OCI-LY1 (cell line): ENCODE results near the gene ANKRD1.

Experiments
- H2AFZ ChIP-seq: fragments of 200-600 bp; sonication (generic), shearing (Covaris generic); 2 replicates; pipeline ENCODE4 v1.6.0; 2014; ENCODE audit warnings: antibody characterized with exemption, mild to moderate bottlenecking, low read length
- H3F3A ChIP-seq: fragments of 200-600 bp; sonication (generic), shearing (Covaris generic); 2 replicates; pipeline ENCODE4 v1.6.0; 2014; ENCODE audit warnings: mild to moderate bottlenecking, antibody characterized with exemption, low read length, moderate library complexity; ENCODE audit not compliant: insufficient read depth
- H3K27ac ChIP-seq: fragments of 200-600 bp; sonication (generic); 2 replicates; pipeline ENCODE4 v1.5.1; 2014; ENCODE audit warnings: low read length, mixed run types, mild to moderate bottlenecking, low read depth; ENCODE audit not compliant: poor library complexity, severe bottlenecking
- H3K27me3 ChIP-seq: fragments of 200-600 bp; sonication (generic); 2 replicates; pipeline ENCODE4 v1.6.0; 2014; ENCODE audit warnings: antibody characterized with exemption, mild to moderate bottlenecking, low read length, moderate library complexity; ENCODE audit not compliant: insufficient read depth
- H3K36me3 ChIP-seq: fragments of 200-600 bp; sonication (generic); 2 replicates; pipeline ENCODE4 v1.6.1; 2014; ENCODE audit warnings: mild to moderate bottlenecking, antibody characterized with exemption, low read length, moderate library complexity, mixed read lengths; ENCODE audit not compliant: insufficient read depth
- H3K4me1 ChIP-seq: fragments of 200-600 bp; sonication (generic); 2 replicates; pipeline ENCODE4 v1.5.1; 2014; ENCODE audit warnings: mild to moderate bottlenecking, low read length, moderate library complexity; ENCODE audit not compliant: insufficient read depth, severe bottlenecking
- H3K4me2 ChIP-seq: fragments of 200-600 bp; sonication (generic), shearing (Covaris generic); 2 replicates; pipeline ENCODE4 v1.6.1; 2014; ENCODE audit warnings: low read length
- H3K4me3 ChIP-seq: fragments of 200-600 bp; sonication (generic); 2 replicates; pipeline ENCODE4 v1.5.1; 2014; ENCODE audit warnings: low read length, low read depth, mild to moderate bottlenecking, mixed read lengths; ENCODE audit not compliant: poor library complexity, severe bottlenecking
- H3K79me2 ChIP-seq: fragments of 200-600 bp; shearing (Covaris generic); 2 replicates; pipeline ENCODE4 v1.6.1; 2016; ENCODE audit warnings: mixed run types, low read length, mixed read lengths; ENCODE audit not compliant: insufficient read depth
- H3K9ac ChIP-seq: fragments of 200-600 bp; sonication (generic), shearing (Covaris generic); 2 replicates; pipeline ENCODE4 v1.6.1; 2014; ENCODE audit warnings: mild to moderate bottlenecking, low read length, mixed read lengths
- H3K9me2 ChIP-seq: fragments of 200-600 bp; sonication (generic), shearing (Covaris generic); 2 replicates; pipeline ENCODE4 v1.6.1; 2014; ENCODE audit warnings: low read depth, mild to moderate bottlenecking, low read length, mixed read lengths
- H3K9me3 ChIP-seq: fragments of 200-600 bp; shearing (Covaris generic); 2 replicates; pipeline ENCODE4 v1.6.1; 2014; ENCODE audit warnings: low read length, mixed read lengths
- H4K20me1 ChIP-seq: fragments of 200-600 bp; sonication (generic), shearing (Covaris generic); 2 replicates; pipeline ENCODE4 v1.6.0; 2016; ENCODE audit warnings: mild to moderate bottlenecking, low read length; ENCODE audit not compliant: insufficient read depth
- EZH2 ChIP-seq: fragments of 200-600 bp; sonication (generic), shearing (Covaris generic); IDR thresholded peaks from 2 replicates; pipeline ENCODE4 v1.8.0; 2017; ENCODE audit warnings: borderline replicate concordance, mixed run types, mild to moderate bottlenecking, antibody characterized with exemption, low read length, moderate library complexity, mixed read lengths
- TF ChIP-seq, protein P1 (sequence below): fragments of 200-600 bp; sonication (generic), shearing (Covaris generic); IDR thresholded peaks from 2 replicates; pipeline ENCODE4 v1.5.1; 2017; ENCODE audit warnings: mild to moderate bottlenecking, antibody characterized with exemption, low read length, moderate library complexity, mixed read lengths

ANKRD1 gene

DNA sequence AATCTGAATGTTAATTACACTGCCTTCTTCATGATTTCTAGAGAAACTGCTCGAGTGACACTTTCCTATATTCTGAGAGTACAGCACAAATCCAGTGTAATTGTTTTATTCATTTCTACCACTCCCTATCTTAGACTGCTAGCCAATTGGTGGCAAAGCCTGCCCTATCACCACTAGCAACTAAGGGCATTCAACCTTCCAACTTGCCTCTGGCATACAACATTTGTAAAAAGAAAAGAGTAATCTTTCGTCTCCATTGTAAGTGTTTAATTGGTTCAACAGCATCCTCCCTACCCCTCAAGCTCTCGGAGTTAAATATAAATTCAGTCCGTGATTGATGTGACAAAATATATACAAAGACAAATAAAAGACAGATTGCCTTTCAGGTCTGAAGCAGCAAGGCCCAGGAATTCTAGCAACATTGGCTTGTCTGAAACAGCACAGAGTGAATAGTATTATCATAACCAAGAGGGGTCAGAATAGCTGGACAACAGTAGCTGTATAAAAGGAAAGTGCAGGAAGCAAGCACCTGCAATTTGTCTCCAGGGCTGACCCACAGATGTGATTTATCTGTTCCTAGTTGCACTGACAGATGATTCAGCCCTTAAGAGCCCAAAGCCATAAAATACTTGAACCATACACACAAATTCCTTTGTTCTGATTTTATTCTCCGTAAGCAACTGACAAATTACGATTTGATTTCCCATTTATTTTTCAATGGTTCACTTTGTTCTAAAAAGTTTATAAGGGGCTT is 47.6 kb upstream of the ANKRD1 start:
- TF ChIP-seq, protein P1, sequence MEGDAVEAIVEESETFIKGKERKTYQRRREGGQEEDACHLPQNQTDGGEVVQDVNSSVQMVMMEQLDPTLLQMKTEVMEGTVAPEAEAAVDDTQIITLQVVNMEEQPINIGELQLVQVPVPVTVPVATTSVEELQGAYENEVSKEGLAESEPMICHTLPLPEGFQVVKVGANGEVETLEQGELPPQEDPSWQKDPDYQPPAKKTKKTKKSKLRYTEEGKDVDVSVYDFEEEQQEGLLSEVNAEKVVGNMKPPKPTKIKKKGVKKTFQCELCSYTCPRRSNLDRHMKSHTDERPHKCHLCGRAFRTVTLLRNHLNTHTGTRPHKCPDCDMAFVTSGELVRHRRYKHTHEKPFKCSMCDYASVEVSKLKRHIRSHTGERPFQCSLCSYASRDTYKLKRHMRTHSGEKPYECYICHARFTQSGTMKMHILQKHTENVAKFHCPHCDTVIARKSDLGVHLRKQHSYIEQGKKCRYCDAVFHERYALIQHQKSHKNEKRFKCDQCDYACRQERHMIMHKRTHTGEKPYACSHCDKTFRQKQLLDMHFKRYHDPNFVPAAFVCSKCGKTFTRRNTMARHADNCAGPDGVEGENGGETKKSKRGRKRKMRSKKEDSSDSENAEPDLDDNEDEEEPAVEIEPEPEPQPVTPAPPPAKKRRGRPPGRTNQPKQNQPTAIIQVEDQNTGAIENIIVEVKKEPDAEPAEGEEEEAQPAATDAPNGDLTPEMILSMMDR: no peak
- TF ChIP-seq EZH2: no peak
- H3K27me3 ChIP-seq: no peaks in the 10 kb centered on the region
- no peak overlapping the region for H3K27ac ChIP-seq
- no peaks in the 10 kb centered on the region for H3K9me3 ChIP-seq
- no peaks in the 10 kb centered on the region for H3K79me2 ChIP-seq
- H3K36me3 ChIP-seq: no peaks in the 10 kb centered on the region
- no peak overlapping the region for H3K4me2 ChIP-seq
- H3K9me2 ChIP-seq: no peaks in the 10 kb centered on the region
- no peak overlapping the region for H3K4me3 ChIP-seq
- no peaks in the 10 kb centered on the region for H3K4me1 ChIP-seq
- no peaks in the 10 kb centered on the region for H3F3A ChIP-seq
- no peak overlapping the region for H2AFZ ChIP-seq
- H3K9ac ChIP-seq: no peak overlapping the region
- no peaks in the 10 kb centered on the region for H4K20me1 ChIP-seq

DNA sequence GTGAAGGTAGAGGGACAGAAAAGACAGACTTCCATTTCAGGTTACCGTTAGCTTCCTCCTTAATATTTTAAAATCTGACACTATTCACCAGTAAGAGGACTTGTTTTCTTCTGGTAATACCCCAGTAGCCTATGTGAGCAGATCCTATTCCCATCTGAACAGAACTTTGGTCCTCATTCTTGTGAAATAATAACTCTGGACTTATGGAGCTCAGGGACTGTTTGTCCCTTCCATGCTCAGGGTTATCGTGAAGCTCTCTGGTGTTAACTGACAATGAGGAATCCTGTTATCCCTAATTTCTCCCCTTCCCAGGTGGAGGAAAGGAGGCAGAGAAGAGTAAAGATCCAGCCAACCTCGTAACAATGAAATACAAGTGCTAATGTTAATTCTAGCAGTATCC is 47.0 kb upstream of the ANKRD1 start:
- H3K9me3 ChIP-seq: no peaks in the 10 kb centered on the region
- no peaks in the 10 kb centered on the region for H3K4me1 ChIP-seq
- no peak overlapping the region for H3K4me2 ChIP-seq
- no peak overlapping the region for H3K27ac ChIP-seq
- no peaks in the 10 kb centered on the region for H3F3A ChIP-seq
- no peak overlapping the region for H2AFZ ChIP-seq
- TF ChIP-seq EZH2: no peak
- TF ChIP-seq, protein P1: no peak
- no peaks in the 10 kb centered on the region for H3K79me2 ChIP-seq
- no peaks in the 10 kb centered on the region for H3K36me3 ChIP-seq
- no peaks in the 10 kb centered on the region for H3K27me3 ChIP-seq
- no peak overlapping the region for H3K4me3 ChIP-seq
- no peaks in the 10 kb centered on the region for H3K9me2 ChIP-seq
- H4K20me1 ChIP-seq: no peaks in the 10 kb centered on the region
- H3K9ac ChIP-seq: no peak overlapping the region

DNA sequence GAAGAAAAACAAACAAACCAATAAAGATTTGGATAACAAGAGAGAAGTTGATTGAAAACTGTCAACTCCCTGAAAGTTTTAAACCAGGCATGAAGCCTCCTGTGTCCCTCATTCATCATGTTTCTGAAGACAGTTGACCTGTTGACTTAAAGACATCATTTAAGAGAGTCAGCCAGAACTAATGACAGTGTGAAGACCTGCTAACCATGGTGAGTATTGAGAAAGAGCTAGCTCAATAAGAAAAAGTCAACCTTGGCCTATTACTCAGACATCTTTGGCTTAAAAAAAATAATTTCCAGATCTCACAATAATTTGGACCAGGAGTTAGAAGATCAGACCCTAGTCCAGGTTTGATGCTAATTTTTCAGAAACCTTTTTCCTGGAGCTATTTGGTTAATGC is 45.3 kb upstream of the ANKRD1 start:
- TF ChIP-seq, protein P1: no peak
- no peak for TF ChIP-seq EZH2
- Histone ChIP-seq H4K20me1 (no peaks in the 10 kb centered on the region), H2AFZ (no peak overlapping the region), H3F3A (no peaks in the 10 kb centered on the region), H3K27me3 (no peaks in the 10 kb centered on the region), H3K4me2 (no peak overlapping the region), H3K36me3 (no peaks in the 10 kb centered on the region), H3K79me2 (no peaks in the 10 kb centered on the region), H3K9me3 (no peaks in the 10 kb centered on the region), H3K9ac (no peak overlapping the region), H3K27ac (no peak overlapping the region), H3K4me1 (no peaks in the 10 kb centered on the region), H3K4me3 (no peak overlapping the region), H3K9me2 (no peaks in the 10 kb centered on the region)
